Activated CD8-positive, alpha-beta memory T cell treated with anti-CD3 and anti-CD28 coated beads for 4 hours (primary cell): ENCODE measurements around the gene EPPIN.

Experiments
- DNase-seq, 2 donors: peaks; one replicate each; pipeline ENCODE4 v3.0.0-alpha.2; 2020; ENCODE audit warnings: low read depth in 2 of 2

EPPIN gene

DNA sequence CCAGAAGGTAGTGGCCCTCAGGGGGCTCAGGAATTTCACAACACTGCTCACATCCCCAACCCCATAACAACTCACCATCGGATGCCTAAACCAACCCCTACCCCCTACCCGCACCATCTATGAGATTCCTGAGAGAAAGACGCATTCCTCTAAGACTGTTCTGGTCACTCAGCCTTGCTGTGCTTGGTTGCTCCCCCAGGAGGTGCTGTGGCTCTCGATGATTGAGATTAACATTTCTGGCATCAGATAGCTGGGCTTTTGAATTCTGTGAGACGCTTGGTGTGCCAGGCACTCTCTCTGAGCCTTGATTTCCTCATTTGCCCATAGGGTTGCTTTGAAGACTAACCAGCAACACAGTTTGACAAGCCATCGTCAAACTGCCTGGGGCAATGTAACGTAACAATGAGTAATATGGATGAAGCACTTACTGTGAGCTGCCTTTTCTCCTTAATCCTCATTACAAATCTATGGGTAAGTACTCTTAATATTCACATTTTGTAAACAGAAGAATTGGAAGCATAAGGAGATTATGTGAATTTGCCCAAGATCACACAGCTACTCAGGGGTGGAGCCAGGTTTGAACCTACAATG lies 8.9 kb downstream of the EPPIN start:
- DNase-seq = no peak

DNA sequence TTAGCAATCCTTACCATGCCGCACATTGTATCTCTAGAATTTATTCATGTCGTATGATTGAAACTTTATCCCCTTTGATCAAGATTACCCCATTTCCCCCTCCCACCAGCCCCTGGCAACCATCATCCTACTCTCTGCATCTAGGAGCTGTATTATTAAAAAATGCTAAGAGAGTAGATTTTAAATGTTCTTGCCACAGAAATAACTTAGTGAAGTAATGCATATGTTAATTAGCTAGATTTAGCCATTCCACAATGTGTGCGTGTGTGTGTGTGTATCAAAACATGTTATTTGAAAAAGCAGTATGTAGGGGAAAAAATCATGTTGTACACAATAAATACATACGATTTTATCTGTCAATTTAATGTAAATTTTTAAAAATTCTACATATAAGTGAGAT lies 19.9 kb downstream of the EPPIN start:
- DNase-seq = no peak

DNA sequence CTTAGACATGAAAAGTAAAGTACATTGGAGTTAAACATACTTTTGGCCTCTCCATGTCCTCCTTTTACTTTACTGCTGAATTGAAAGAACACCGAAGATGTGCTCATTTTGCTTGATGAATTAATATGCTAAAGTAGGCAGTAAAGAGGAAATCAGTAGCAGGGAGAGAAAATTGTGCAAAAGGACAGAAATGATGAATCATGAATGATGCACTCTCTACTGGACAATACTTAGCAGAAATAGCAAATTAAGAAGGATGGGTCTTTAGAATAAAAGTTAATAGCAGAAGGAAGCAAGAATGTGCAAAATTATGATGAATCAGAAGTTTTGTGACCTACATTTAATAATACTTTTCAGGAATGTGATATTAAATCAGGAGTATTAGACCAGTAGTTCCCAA lies 23.4 kb downstream of the EPPIN start:
- no peak for DNase-seq

DNA sequence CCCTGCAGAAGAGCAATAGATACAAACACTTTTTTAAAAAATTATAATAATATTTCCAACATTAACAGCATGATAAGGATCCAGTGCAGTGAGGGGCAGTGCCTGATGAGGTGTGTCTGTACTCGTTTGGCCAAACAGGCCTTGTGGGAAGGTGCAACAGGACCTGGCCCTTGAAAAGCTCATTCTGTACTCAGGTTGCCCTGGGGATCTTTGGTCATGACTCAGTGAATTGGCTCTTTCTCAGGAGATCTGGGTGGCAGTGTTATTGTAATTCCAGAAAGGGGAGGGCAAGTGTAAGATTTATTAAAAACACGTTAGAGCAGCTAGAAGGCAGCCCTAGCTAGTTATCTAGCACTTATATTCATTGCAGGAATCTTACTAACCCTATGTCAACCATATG lies 28.9 kb downstream of the EPPIN start:
- DNase-seq = no peak

DNA sequence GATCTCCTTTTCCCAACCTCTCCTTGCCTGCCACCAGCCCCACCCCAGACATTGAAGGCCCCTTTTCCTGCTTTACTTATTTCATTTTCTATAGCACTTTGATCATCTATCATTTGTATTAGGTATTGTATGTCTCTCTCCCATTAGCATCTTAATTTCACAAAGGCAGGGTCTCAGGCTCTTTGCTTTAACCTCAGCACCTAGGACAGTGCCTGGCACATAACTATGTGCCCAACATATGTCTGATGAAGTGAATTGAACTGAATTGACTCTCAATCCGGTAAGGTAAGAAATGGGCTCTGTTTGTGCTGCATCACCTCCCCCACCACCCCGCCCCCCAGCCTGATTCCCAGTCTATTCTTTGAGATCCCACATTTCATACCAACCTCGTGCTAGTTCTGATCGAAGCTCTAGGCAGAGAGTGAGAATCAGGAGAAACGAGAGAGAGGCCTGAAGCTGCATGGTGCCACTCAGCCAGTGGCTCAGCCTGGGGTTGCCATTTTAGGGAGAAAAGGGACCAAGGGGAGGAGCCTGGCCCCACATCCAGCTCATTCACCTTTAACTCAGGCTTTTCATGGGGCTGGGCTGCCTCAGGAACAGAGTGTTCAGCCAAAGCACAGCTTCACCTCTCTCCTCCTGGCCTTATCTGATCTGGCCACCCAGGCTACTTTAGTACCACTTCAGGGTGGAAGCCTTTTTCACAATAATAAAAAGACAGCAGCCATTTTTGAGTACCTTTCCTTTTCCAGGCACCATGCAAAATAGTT lies 31.9 kb downstream of the EPPIN start, which contains the start of gene SPINT3:
Gene SPINT3 (minus strand): TSS at position 476 of the 767 bp plus-strand sequence. CDS start 14 bp downstream, at position 462.
- DNase-seq = no peak

DNA sequence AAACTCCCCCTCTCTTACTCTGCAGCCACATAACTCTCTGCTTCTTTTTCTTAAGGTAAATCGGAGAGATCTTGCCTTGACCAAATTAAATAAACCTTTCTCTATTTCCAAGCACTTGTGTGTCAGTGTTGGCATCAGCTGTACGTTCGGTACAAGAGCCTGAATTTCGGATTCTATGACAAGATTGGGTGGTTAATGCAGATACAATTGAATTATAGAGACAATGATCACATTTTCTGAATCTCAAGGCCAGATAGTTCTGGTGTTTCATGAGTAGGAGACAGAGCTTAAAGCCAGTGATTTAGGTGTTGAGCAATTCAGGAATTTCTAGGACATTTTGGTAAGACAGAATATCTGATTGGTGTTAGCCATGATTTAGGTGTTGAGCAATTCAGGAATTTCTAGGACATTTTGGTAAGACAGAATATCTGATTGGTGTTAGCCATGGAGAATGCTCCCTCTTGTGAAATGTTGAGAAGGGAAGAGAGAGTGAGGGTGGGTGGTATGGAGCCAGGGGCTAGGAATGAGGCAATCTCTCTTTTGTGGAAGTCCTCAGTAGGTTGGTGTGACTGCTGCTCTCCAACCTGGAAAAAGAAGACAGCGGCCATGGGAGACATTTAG lies 36.8 kb downstream of the EPPIN start:
- no peak for DNase-seq

DNA sequence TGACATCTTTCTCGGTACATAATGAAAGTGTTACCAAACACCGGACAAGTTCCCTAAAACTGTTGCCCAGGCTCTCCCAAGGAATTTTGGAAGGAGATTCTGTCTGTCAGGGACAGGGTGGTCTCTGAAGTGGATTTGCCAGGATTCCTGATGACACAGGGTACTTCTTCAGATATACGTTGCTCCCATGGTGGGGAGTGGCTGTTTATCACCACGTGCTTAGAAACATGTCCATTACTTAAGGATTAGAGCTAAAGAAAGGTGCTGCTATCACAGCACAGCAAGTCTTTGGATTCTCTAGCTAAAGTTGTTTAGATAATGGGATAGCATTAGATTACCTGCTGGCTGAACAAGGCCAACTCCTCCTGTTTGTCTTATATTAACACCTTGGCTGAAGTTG lies 38.1 kb downstream of the EPPIN start:
- no peak for DNase-seq

DNA sequence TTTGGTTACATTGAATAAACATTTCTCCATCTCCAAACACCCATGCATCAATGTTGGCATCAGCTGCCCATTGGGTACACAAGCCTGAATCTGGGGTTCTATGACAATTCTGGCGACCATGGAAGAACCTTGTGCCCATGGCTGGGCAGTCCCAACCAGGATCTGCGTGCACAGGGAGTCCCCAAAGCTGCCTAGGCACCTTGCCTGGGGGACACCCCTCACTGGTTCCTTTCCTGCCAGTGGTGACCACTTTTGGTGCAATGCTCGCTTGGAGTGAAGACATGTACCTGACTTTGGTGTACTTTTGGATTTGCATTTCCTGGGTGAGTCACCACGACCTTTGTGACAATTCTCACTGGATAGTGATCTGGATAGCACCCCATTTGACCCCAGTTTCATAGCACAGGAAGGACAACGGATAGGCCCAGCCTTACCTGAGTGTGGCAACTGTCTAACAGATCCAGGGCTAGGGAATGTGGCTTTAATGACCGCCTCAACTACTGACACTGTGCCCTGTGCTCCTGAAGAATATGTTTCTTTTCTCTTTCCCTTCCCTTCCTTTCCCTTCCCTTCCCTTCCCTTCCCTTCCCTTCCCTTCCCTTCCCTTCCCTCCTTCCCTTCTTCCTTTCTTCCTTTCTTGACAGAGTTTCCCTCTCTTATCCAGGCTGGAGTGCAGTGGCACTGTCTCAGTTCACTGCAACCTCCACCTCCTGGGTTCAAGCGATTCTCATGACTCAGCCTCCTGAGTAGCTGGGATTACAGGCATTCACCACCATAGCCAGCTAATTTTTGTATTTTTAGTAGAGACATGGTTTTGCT lies 38.9 kb downstream of the EPPIN start:
- no peak for DNase-seq

DNA sequence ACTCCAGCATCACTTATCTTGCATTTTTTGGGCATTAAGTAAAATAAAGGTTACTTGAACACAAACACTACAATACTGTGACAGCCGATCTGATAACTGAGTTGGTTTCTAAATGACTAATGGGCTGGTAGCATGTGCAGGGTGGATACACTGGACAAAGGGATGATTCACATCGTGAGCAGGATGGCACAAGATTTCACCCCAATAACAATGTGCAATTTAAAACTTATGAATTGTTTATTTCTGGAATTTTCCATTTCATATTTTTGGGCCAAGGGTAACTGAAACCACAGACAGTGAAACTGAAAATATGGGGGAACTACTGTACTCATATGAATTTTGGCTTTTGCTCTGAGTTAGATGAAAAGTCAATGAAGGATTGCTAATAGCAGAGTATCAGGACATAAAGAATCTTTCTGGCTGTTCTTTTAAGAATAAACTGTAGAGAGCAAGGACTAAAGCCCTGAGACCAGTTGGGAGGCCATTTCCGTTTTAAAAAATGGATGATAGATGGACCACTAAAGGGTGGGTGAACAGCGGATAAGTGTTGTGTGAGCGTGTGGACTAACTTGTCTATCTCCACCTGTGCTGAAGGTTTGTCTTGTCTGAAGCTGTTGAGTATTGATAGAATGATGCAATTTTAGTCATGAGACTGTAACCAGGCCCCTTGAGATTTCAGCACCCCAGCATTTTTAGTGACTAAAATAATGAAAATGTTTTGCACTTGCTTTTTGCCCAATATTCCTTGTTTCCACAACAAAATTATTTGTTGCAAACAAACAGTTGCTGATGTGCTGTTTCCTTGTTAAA lies 40.0 kb downstream of the EPPIN start:
- DNase-seq = no peak

DNA sequence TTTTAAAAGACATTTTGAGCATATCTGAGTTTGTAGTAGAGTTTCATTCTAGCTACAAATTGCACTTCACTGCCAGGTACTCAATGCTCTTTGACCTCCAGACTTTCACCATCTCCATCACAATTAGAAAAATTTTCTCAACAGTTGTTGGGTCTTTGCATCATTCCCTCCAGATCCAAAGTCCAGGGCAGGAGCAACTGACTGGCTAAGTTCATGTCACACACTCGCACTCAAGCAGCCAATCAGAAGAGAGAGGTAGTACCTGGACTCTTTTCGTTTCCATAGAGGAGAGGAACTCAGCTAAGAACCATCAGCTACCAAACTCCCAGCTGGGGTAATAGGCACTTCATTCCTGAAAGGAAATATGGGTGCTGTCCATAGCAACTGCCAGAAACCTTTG lies 40.8 kb downstream of the EPPIN start:
- no peak for DNase-seq

DNA sequence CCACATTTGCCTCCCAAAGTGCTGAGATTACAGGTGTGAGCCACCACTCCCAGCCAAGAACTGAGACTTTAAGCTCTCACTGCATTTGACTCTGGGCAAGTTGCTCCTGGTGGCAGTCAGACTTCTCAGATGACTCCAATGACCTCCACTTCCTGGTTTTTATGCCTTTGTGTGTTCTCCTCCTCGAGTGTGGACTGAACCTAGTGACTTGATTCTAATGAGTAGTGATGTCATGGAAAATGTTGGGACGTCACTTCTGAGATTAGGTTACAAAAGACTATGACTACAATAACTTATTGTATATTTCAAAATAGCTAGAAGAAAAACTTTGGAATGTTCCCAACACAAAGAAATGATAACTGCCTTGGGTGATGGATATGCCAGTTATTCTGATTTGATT lies 43.8 kb downstream of the EPPIN start:
- DNase-seq = no peak

DNA sequence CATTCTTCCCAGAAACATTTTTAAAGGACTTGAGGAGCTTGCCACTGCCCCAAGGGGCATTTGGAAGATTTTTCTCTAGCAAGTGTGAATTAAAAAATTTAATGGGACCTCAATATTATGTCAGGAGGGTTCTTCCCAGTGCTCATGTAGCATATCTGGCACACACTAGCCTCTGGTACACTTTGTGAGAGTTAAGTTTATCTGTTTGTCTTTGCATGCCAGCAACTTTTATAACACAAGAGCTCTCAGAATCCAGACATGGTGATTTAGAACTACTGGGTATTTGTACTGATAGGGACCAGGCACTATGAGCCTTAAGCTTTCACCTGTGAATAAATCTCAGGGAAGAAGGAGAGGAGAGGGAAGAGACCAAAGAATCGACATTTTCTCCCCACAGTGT lies 44.6 kb downstream of the EPPIN start:
- no peak for DNase-seq

DNA sequence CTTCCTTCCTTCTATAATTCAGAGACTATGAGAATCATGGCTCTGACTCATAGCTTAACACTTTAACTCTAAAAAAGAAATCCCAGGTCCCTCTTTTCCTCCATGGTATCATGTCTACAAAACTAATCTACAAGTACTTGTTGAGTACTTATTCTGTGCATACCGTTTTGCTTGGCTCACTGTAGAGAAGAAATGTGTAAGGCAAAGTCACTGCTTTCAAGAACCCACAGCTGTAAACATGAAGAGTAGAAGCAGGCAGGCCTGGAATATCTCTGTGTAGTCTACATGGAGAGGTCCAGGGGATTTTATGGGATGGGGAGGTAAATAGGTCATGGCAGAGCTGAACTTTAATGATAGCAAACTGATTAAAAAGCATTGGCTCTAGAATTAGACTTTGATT lies 45.6 kb downstream of the EPPIN start:
- no peak for DNase-seq

DNA sequence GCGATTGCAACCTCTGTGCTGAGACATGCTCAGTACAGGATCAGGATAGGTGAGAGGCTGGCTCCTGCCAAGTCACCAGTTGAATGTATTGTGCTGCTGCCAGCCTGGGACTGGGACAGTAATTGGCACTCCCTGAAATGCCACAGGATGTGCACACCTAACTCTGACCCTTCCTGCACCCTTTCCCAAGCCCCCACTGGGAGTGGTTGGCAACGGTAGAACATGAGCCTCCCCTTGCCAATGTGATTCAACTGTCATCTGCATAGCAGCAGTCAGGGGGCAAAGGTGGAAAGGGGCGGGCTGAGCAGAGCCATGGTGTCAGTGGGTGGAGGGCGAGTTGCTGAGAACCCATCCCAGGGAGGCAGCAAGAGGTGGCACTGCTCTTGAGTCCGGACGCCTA lies 47.2 kb downstream of the EPPIN start:
- DNase-seq = no peak

DNA sequence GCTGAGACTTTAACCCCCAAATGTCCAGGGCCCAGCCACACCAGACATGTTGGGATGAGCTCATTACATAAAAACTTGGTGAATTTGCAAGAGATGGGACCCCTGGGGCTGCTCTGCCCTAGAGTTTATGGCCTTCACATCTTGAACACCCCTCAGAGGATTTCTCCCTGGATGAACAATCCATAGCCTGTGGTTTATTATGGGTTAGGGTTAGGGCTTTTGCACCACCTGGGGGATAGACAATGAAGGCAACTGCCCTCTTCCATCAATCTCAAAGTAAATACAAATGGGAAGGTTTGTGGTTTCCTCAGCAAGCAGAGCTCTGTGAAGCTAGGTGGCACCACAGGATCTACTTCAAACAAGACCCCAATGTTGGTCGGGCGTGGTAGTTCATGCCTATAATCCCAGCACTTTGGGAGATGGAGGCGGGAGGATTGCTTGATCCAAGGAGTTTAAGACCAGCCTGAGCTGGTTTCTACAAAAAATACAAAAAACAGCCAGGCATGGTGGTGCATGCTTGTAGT lies 49.2 kb downstream of the EPPIN start:
- no peak for DNase-seq

DNA sequence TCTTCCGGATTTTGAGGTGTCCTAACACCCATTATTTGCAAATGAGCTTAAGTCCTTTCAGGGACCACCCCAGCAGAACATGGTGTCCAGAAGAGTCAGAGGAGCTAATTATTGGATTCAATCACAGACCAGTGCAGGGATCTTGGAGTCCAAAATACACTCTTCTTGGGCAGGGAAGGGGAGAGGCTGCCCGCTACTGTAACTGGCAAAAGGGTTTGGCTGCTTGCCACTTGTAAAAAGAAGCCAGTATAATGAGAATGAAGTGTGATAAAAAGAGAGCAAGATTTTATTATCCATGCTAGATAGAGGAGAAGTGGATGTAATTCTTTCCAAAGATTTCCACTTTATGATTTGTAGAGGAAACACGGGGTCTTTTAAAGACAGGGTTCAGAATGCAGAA lies 51.0 kb downstream of the EPPIN start:
- DNase-seq = no peak

DNA sequence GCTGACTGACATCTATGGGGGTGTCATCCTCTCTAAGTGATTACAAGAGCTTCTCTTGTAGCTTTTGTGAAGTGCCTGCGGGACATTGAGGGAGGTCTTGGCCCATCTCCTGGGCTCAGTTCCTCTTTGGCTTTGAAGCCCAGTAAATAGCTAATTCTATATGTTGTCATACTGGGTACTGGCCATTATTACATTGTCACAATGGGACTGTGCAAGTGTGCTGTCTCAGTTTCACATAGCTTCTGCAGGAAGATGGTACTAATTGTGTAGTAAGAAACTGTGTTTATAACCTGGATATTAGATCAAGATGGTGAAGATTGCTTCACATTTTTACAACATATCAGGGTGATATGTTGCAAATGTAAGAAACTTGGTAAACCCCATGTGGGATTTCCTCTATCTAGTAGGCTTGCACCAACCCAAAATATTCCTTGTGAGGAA lies 51.7 kb downstream of the EPPIN start:
- no peak for DNase-seq
